ENCODE results near the gene FAM187B.

DNA sequence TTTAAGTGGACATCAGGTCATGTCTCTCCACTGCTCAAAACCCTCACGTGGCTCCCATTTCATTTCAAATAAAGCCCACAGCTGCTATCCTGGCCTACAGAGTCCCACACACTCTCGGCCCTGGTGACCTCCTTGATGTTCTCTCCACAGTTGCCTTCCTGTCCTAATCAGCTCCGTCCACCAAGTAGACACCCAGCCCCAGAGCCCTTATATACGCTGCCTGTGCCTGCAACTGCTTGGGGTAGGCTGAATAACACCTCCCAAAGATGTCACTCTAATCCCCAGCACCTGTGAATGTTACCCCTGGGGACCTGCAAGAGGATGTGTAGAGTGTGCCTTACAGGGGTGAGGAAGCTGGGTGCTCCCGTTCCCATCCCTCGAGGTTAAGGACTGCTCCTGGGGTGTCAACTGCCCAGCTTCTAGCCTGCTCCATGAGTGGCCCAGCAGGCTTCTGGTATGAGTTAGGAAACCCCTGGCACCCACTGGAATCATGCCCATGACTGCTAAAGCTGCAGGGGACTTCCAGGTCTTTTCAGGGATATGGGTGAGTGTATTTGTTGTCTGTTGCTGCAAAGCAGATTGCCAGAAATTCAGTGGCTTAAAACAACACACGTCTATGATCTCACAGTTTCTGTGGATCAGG is 6.0 kb downstream of the FAM187B start:
- TF ChIP-seq CTCF (IDR thresholded peaks at IDR 0.05; ENCODE audit: control extremely low read depth in 1 of 3, insufficient read depth in 1 of 3, low read depth in 1 of 3, low read length in 3 of 3) (no peak), TAF1 (IDR thresholded peaks at IDR 0.05; ENCODE audit: low read depth, low read length) (no peak), YY1 (IDR thresholded peaks at IDR 0.05; ENCODE audit: low read depth, low read length) (no peak), CEBPB (IDR thresholded peaks at IDR 0.05; ENCODE audit: low read depth, low read length) (no peak), POLR2A (IDR thresholded peaks at IDR 0.05; ENCODE audit: control extremely low read depth in 1 of 2, low read depth in 2 of 2, low read length in 2 of 2) (no peak), TCF12 (IDR thresholded peaks at IDR 0.05; ENCODE audit: low read depth, low read length) (no peak), SRF (IDR thresholded peaks at IDR 0.05; ENCODE audit: low read depth, low read length) (no peak), POLR2AphosphoS5 (IDR thresholded peaks at IDR 0.05; ENCODE audit: low read depth, low read length) (no peak), MAX (IDR thresholded peaks at IDR 0.05) (no peak), SP1 (IDR thresholded peaks at IDR 0.05; ENCODE audit: low read depth, low read length) (no peak), RBBP5 (IDR thresholded peaks at IDR 0.05; ENCODE audit: borderline replicate concordance, low read depth, low read length) (no peak), EZH2 (IDR thresholded peaks at IDR 0.05; ENCODE audit: low read depth, low read length, severe bottlenecking) (no peak)
- TF ChIP-seq, protein P1, sequence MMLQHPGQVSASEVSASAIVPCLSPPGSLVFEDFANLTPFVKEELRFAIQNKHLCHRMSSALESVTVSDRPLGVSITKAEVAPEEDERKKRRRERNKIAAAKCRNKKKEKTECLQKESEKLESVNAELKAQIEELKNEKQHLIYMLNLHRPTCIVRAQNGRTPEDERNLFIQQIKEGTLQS (IDR thresholded peaks at IDR 0.05; ENCODE audit: insufficient read depth, low read depth, low read length): no peak
